Esophagus squamous epithelium (tissue), 4 donors: ENCODE data around the gene DRG2.

ENCODE experiments used
- CTCF ChIP-seq, 6 experiments: fragments of 450-650 bp in 4 of 6; fragments of 200-600 bp in 2 of 6; sonication (generic) in 2 of 6; IDR thresholded peaks; one replicate each; pipeline ENCODE4 v1.5.1; 2016 to 2019; ENCODE audit warnings: antibody characterized with exemption in 6 of 6, mild to moderate bottlenecking in 4 of 6, moderate library complexity in 4 of 6
- POLR2A ChIP-seq, 4 donors: fragments of 450-650 bp; IDR thresholded peaks; one replicate each; pipeline ENCODE4 v1.6.1; 2017; ENCODE audit warnings: antibody characterized with exemption in 4 of 4, mild to moderate bottlenecking in 4 of 4, moderate library complexity in 3 of 4

DNA sequence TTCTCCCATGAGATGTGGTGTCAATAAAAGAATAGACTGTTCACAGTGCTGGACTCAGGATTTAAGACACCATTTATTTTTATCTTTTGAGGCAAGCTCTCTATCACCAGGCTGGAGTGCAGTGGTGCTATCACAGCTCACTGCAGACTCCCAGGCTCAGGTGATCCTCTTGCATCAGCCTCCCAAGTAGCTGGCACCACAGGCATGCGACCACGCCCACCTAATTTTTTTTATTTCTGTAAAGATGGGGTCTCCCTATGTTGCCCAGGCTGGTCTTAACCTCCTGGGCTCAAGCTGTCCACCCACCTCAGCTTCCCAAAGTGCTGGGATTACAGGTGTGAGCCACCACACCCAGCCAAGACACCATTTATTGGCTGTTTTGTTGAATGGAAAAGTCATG is 18.6 kb upstream of the DRG2 start:
- TF ChIP-seq CTCF (IDR thresholded peaks at IDR 0.05) (no peak), POLR2A (IDR thresholded peaks at IDR 0.05) (no peak)
